NCI-H345 (cell line): ENCODE data around the gene P4HB.
A peak's percentile ranks its signal among the peaks of the same experiment; 100 is the strongest.

ENCODE experiments used
- DNase-seq: peaks from one replicate; lab custom pipeline; 2025; lab: John Stamatoyannopoulos, UW

The P4HB gene

DNA sequence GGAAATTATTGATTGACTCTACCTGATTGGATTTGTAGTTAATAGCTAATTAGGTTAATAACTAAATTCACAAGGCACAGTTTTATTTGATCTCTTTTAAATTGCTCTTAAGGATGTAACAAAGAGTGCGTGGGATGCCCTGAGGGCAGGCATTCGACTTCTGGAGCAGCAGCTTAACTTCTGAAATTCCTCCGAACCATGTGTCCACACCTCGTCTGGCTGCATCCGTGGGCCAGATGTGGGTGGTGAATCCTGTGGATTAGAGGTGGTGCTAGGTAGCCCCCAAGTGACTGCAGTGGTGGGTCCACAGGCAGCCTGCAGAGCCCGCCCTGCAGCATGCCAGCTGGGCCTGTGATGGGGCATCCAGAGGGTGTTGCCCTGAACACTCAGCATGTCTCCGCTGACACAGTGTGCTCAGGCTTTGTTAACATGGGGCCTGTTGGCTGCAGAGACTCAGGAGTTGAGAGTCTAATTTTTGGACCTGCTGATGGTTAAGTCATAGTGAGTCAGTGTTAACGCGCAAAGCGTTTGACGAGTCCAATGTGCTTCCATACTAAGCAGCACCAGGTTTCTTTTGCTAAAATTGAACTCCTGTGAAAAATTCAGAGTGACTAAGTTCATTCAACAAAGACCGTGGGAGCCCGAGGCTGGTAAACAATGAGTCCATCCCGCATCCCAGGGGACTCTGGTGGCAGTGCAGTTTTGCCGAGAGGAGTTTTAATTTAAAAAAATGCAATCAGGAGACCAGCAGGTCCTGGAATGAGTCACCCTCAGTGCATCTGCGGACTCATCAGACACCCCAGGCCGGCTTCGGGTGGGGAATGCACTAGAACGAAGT, 37.9 kb upstream of the P4HB start:
- no peak for DNase-seq

GRCh38 chr17:81895400-81895799, 35.1 kb upstream of the P4HB start:
- DNase-seq = no peak

GRCh38 chr17:81891303-81891552, 30.9 kb upstream of the P4HB start:
- DNase-seq = no peak

DNA sequence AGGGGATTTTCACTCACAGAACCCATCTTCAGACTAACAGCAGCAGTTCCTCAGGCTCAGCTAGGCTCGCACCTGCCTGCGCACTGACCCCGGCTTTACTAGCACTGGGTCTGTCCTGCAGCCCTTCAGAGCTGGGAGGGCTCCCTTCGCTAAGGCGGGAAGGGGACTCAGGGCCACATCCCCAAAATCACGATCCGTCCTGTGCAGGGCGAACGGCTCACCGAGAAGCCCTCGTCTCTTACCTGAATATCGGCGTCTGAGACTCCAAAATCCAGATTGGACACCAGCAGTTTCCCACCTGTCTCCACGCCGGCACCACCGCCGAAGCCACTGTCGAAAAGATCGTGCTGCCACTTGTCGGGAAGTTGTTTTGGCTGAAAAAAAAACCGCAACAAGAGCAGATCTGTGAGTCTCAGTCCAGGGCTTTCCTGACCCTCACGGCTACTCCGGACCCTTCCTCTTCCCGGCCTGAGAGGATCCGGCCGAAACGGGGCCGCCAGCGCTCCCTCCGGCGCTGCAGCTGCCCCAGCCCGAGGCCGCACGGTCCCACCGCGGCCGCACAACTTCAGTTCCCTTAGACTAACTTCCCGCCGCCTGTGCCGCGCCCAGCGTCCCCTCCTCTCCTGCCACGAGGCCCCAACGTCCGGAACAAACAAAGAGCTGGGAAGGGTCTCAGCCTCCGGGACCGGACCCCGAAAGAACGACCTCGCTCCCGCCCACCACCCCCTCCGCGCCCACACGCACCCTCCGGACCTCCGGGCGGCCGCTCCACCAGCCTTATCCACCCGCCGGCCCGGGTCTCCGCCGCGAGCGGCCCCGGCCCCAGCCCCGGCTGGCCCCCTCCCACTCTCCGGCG, 30.3 kb upstream of the P4HB start:
- no peak for DNase-seq

- no peak for DNase-seq
These were observed 29.3 kb upstream of the P4HB start for GRCh38 chr17:81889602-81890001.

DNA sequence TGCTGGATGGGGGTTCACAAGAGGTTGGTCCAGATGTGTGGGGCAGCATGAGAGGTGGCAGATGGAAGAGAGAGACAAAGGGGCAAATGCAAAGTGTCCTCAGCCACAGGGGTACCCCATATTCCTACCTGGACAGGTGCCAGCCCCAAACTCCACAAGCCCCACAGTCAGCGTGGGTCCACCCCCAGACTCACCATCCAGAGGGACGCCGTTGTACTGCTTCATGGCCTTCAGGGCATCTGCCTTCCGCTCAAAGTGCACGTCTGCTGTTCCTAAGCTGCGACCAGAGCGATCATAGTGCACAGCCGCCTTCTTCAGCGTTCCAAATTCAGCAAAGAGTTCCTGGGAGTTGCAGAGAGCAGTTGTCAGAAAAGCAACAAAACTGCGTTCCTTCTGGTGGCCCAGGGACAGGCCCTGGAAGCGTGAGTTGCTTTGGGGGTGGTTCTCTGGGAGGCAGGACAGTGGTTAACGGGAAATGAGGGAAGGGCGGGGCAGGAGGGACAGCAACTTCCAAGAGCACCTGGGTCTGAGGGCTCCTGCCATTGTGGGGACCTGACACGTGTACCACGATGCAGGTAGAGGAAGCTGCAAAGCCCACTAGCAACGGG, 28.8 kb upstream of the P4HB start:
- DNase-seq = no peak

GRCh38 chr17:81888105-81888987, 28.0 kb upstream of the P4HB start:
- DNase-seq = no peak

DNA sequence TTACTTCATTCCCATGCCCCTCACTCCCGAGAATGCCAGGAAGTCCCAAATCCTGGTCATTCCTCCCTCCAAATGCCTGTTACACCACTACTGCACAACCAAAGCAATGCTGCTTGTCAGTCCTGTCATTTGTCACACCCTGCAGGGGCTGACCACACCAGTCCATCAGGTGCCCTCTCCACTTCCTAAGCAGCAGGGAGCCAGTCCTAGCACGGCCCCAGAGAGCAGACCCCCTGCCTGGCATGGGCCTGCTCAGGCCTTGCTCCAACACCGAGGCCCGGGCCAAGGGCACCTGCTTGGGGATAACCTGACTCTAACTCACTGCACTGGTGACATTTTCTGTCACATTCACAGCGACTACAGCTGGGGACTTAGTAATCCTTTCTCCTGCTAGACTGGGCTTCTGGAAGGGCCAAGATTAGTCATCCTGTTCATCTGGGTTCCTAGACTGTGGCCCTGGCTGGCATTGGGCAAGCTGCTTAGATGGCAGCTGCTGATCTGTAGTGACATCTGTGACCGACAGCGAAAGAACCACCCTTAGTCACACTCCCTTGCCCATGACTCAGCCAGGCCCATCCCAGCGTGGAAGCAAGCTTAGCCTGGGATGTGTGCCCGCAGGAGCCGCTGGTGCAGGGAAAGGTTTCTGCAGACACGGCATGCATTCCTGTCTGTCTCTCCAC, 25.7 kb upstream of the P4HB start:
- no peak for DNase-seq

GRCh38 chr17:81885454-81885853, 25.1 kb upstream of the P4HB start:
- DNase-seq = no peak

- DNase-seq = no peak
These were observed 24.6 kb upstream of the P4HB start for GRCh38 chr17:81884968-81885367.

DNA sequence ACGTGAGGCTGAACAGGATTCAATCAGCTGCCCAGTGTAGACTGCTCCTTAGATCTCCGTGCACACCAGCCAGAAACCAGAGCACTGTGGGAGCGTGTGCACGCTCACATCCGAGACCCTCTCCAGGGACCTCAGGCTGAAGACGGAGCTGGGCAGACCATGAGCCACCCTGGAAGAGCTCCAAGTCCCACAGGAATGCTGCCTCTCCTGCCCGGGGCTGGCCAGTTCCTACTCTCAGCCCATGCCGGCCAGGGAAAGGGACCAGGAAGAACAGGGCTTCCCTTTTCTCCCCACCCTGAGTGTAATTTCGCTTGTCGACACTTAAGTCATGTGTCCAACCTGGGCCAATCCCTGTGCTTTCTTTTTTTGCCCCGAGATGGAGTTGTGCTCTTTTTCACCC, 24.2 kb upstream of the P4HB start:
- no peak for DNase-seq

DNA sequence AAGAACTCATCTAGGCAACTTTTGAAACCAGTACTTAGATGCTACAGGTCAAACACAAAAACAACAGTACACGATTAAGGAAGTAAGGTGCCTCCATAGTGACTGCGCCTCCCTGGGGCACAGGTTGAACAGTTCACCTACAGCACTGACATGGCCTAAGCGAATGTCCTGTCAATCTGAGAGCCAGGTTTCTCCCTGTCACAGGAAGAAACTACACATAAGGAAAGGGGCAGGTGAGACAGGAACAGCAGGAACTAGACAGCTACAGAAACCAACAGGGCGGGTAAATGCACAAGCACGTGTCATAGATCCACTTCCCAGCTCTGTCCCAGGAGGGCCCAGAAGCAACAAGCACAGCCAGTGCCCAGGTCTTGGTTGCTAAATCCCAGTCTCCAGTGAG, 18.8 kb upstream of the P4HB start:
- DNase-seq = no peak

DNA sequence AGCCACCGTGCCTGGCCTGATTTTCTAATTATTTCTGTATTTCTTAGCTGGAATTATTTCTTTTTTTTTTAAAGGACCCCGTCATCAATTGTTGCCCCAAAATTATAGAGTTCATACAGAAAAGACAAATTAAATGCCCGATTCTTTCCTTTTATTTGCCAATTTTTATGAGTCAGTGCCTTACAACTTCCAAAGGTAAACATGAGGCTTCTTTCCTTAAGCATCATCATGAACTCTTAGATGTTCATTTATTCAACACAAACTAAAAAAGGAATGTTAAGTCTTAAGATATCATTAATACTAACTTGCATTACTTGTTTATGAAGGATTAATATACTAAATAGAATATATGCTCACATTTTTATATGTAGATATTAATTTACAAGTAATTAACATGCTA, 18.0 kb upstream of the P4HB start:
- no peak for DNase-seq

- DNase-seq = no peak
These were observed 17.2 kb upstream of the P4HB start for GRCh38 chr17:81877569-81877968.

DNA sequence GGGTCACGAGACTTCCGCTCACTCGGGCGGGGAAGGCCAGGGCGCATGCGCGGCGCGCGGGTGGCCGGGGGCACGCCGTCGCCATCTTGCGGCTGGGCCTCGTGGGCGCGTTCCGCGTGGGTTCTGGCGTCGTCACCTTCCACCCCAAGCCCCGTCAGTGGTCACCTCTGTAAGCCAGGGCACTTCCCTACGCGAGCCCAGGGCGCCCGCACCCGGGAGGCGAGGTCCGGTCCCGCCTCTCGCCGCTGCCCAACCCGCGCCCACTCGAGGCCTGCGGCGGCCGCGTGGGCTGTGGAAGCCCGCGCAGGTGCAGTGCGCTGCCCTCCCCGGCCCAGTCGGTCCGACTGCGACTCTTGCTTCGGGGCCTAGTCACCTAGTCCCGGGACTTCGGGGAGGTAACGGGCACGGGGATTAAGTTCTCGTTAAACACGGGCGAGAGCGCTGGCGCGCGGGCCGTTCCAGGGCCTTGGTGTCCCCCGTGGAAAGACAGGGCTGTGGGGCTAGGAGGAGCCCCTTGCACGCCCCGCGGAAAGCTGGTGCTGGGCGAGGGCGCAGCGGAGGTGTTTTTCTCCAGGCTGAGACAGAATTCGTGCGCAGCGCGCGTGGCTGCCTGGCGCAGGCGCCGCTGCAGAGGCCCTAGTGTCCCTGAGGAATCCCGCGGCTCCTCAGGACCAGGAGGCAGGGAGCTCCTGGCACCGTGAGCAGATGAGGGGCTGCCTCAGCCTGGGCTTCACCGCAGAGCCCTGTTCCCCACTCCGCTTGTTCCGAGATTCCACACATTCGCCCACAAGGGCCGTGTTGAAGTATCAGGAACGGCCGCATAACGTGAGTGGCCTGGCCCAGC, 11.3 kb upstream of the P4HB start:
- DNase-seq = peak; percentile 95

- DNase-seq = no peak
These were observed 10.6 kb upstream of the P4HB start, which contains the start of gene ARHGDIA for GRCh38 chr17:81870981-81871386. ARHGDIA (minus strand) TSS chr17:81871337; CDS start chr17:81869930, 1,407 bp downstream.

DNA sequence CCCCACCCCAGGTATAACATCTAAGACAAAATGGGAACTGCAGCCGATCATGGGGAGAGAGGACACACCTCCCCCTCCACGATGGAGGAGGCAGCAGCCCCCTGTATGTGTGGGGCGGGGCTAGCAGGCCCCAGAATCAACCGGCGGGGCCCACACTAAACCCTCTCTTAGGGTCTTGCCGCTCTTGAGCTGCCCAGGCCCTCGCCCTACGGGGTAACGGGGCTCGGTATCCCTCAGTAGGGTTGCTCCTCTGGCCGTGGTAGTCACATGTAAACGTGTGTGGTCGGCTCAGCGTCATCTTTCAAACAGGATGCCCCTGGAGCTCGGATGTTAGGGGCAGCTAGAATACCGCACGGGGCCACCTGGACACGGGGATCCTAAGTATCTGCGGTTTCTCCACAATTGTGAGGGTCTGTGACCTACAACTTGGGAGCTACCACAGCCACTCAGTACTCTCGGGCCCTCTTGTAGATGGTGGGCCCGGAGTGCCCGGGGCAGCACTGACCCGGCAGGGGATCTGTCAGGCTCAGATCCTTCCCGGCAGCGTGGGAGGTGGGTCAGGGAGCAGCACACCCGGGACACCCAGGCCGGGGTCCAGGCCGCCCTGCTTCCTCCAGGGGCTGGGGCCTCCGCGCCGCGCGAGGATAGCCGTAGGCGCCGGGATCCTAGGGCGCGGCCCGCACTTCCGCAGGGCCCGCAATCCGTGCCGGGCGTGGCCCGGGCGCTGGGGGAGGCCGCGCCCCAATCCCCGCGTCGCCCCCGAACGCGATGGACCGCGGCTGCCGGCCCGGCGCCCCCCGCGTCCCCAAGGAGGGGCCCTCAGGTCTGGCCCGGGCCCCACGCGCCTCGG, 10.0 kb upstream of the P4HB start:
- peak; percentile 29 for DNase-seq

DNA sequence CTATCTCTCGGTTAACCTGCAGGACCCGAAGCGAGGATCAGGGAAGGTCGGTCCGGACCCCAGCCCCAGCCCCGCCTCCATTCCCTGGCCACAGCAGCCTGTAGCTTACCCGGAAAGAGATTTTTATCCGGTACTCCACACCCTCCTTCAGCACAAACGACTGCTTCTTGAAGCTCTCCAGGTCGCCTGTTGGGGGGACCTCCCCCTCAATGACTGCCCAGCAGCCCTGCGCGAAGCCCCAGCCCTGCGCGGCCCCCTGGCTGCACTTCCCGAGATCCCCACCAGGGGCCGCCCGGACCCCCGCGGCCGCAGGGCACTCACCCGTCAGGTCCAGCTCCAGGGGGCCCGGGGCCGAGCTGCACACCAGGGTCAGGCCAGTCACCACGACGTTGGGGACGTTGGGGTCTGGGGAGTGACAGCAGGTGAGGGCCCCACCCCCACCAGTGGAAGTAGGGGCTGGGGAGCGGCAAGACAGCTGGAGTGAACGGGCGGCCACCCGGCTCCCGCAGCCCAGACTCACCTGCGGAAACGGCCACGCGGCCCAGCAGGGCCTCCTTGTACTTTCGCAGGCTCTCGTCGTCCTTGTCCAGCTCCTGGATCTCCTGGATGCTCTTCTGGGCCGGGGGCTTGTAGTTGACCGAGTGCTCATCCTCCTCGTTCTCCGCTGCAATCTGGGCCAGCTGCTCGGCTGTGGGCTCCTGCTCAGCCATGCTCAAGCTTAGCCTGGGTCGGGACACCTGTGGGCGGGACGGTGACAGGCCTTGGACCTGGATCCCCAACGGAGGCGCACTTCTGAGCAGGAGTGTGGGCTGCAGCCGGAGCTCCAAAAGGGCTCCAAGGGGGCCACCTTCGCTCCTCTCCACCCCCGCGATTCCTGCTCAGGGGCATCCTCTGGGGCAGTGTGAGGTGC, 9.1 kb upstream of the P4HB start:
- no peak for DNase-seq
